ENCODE results near the gene UGT2B28.
"Not testable (repeated sequence)": the region's sequence is repeated elsewhere in the genome, so short reads cannot be mapped to it uniquely, and the experiment has no call there.

Gene UGT2B28

GRCh38 chr4:69343558-69344420 lies 63.5 kb downstream of the UGT2B28 start:
- DNase-seq = not testable (repeated sequence)

Measured in CD4-positive, alpha-beta T cell treated with Interleukin-4 for 1 hour (primary cell).